ENCODE measurements around the gene CNTNAP2. TPM values are rescaled to one million over a fixed set of nuclear protein-coding genes. Genes with fewer than 3 reads are reported as not detected.

CNTNAP2 gene
- total and polyA plus RNA-seq, 2 donors (not counting 1 experiment from before 2014, with no cell fraction given): not detected

DNA sequence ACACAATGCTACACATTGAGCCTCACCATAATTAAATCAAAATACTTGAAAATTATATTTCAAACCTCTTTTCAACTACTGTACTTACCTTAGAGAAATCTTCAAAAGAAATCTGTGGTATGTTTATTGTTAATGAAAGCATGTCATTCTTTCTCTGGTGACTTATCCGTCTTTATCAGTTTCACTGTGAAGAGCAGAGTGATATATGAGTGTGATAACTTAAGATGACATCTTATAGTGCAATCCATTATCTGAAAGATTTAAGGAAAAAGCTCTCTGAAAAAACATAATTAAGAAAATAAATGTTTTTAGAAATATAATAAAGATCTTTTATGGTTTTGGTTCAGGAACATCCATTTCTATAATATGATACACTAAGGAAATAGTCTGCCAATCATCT lies 1562.3 kb downstream of the CNTNAP2 start:
- TF ChIP-seq EZH2 (IDR thresholded peaks at IDR 0.05; ENCODE audit: low read length, missing control alignments): no peak
- H3K27ac ChIP-seq (ENCODE audit: insufficient read depth, low read length): no peak overlapping the region
- no peaks in the 10 kb centered on the region for H3K36me3 ChIP-seq (ENCODE audit: control insufficient read depth, insufficient read depth, low read length)
- H3K4me3 ChIP-seq (replicated peaks in 1 of 4; ENCODE audit: control extremely low read depth in 1 of 4, insufficient read depth in 1 of 4, low read depth in 3 of 4, low read length in 4 of 4): no peak overlapping the region
- H3K4me1 ChIP-seq (ENCODE audit: control insufficient read depth, extremely low read depth, insufficient read depth, low read length): no peaks in the 10 kb centered on the region
- no peak overlapping the region for H3K9ac ChIP-seq (ENCODE audit: insufficient read depth, low read length)
- DNase-seq (ENCODE audit: low read depth in 2 of 2): no peak
- no peak overlapping the region for H3K4me2 ChIP-seq (ENCODE audit: extremely low read depth, insufficient read depth, low read length)
- no peaks in the 10 kb centered on the region for H3K79me2 ChIP-seq (ENCODE audit: control insufficient read depth, insufficient read depth, low read length)
- no peaks in the 10 kb centered on the region for H4K20me1 ChIP-seq (ENCODE audit: control insufficient read depth, extremely low read depth, insufficient read depth, low read length)
- H3K9me3 ChIP-seq (ENCODE audit: control insufficient read depth, insufficient read depth, low read depth, low read length): no peaks in the 10 kb centered on the region
- no peak overlapping the region for H2AFZ ChIP-seq (ENCODE audit: low read length)
- H3K27me3 ChIP-seq (ENCODE audit: control insufficient read depth, insufficient read depth, low read length): no peaks in the 10 kb centered on the region

DNA sequence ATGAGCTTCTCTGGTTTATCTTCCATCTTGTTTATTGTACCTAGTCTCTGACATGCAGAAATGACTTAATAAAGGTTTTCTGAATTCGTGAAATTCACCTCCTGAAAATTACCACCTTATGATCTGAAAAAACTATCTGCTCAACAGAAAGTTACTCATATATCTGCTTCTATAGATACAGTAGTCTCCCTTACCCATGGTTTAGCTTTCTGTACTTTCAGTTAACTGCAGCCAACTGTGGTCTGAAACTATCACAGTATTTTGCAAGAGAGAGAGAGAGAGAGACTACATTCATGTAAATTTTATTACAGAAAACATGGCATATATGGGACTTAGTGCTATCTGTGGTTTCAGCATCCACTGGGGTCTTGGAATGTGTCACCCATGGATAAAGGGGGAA lies 1564.9 kb downstream of the CNTNAP2 start:
- no peaks in the 10 kb centered on the region for H3K9me3 ChIP-seq (ENCODE audit: control insufficient read depth, insufficient read depth, low read depth, low read length)
- H3K4me2 ChIP-seq (ENCODE audit: extremely low read depth, insufficient read depth, low read length): no peak overlapping the region
- H3K79me2 ChIP-seq (ENCODE audit: control insufficient read depth, insufficient read depth, low read length): no peaks in the 10 kb centered on the region
- no peak overlapping the region for H3K27ac ChIP-seq (ENCODE audit: insufficient read depth, low read length)
- no peak for DNase-seq (ENCODE audit: low read depth in 2 of 2)
- no peaks in the 10 kb centered on the region for H3K27me3 ChIP-seq (ENCODE audit: control insufficient read depth, insufficient read depth, low read length)
- TF ChIP-seq, protein P1, sequence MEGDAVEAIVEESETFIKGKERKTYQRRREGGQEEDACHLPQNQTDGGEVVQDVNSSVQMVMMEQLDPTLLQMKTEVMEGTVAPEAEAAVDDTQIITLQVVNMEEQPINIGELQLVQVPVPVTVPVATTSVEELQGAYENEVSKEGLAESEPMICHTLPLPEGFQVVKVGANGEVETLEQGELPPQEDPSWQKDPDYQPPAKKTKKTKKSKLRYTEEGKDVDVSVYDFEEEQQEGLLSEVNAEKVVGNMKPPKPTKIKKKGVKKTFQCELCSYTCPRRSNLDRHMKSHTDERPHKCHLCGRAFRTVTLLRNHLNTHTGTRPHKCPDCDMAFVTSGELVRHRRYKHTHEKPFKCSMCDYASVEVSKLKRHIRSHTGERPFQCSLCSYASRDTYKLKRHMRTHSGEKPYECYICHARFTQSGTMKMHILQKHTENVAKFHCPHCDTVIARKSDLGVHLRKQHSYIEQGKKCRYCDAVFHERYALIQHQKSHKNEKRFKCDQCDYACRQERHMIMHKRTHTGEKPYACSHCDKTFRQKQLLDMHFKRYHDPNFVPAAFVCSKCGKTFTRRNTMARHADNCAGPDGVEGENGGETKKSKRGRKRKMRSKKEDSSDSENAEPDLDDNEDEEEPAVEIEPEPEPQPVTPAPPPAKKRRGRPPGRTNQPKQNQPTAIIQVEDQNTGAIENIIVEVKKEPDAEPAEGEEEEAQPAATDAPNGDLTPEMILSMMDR (conservative IDR thresholded peaks at IDR 0.05 in 1 of 2, IDR thresholded peaks at IDR 0.05 in 1 of 2; ENCODE audit: low read depth in 1 of 2, low read length in 2 of 2): no peak
- TF ChIP-seq EZH2 (IDR thresholded peaks at IDR 0.05; ENCODE audit: low read length, missing control alignments): no peak
- no peak overlapping the region for H2AFZ ChIP-seq (ENCODE audit: low read length)
- no peaks in the 10 kb centered on the region for H4K20me1 ChIP-seq (ENCODE audit: control insufficient read depth, extremely low read depth, insufficient read depth, low read length)
- H3K36me3 ChIP-seq (ENCODE audit: control insufficient read depth, insufficient read depth, low read length): no peaks in the 10 kb centered on the region
- no peak overlapping the region for H3K4me3 ChIP-seq (replicated peaks in 1 of 4; ENCODE audit: control extremely low read depth in 1 of 4, insufficient read depth in 1 of 4, low read depth in 3 of 4, low read length in 4 of 4)
- H3K4me1 ChIP-seq (ENCODE audit: control insufficient read depth, extremely low read depth, insufficient read depth, low read length): no peaks in the 10 kb centered on the region
- no peak overlapping the region for H3K9ac ChIP-seq (ENCODE audit: insufficient read depth, low read length)

DNA sequence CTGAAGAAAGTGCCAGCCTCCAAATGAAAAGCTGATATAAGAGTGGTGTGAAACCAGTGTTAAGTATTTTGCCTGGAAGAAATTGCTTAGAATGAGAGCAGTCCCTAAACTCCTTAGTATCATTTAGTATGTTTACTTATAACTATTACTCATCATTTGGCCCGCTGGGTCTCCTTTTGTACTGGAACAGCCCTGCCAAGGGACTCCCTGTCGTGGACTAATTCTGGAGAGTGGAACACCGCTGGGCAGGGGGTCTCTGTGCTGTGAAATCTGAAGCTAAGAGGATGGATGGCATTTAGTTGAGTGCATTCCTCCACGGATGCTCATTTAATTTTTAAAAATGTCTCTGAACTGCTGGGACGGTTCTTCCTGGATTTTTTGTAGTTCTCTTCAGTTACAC lies 1584.1 kb downstream of the CNTNAP2 start:
- H3K4me1 ChIP-seq (ENCODE audit: control insufficient read depth, extremely low read depth, insufficient read depth, low read length): no peaks in the 10 kb centered on the region
- H3K9me3 ChIP-seq (ENCODE audit: control insufficient read depth, insufficient read depth, low read depth, low read length): no peaks in the 10 kb centered on the region
- no peaks in the 10 kb centered on the region for H3K27me3 ChIP-seq (ENCODE audit: control insufficient read depth, insufficient read depth, low read length)
- H3K4me3 ChIP-seq (replicated peaks in 1 of 4; ENCODE audit: control extremely low read depth in 1 of 4, insufficient read depth in 1 of 4, low read depth in 3 of 4, low read length in 4 of 4): no peak overlapping the region
- H3K36me3 ChIP-seq (ENCODE audit: control insufficient read depth, insufficient read depth, low read length): no peaks in the 10 kb centered on the region
- H3K4me2 ChIP-seq (ENCODE audit: extremely low read depth, insufficient read depth, low read length): no peak overlapping the region
- no peaks in the 10 kb centered on the region for H3K79me2 ChIP-seq (ENCODE audit: control insufficient read depth, insufficient read depth, low read length)
- TF ChIP-seq, protein P1 (conservative IDR thresholded peaks at IDR 0.05 in 1 of 2, IDR thresholded peaks at IDR 0.05 in 1 of 2; ENCODE audit: low read depth in 1 of 2, low read length in 2 of 2): no peak
- no peak for TF ChIP-seq EZH2 (IDR thresholded peaks at IDR 0.05; ENCODE audit: low read length, missing control alignments)
- no peak overlapping the region for H2AFZ ChIP-seq (ENCODE audit: low read length)
- DNase-seq (ENCODE audit: low read depth in 2 of 2): no peak
- no peak overlapping the region for H3K9ac ChIP-seq (ENCODE audit: insufficient read depth, low read length)
- no peaks in the 10 kb centered on the region for H4K20me1 ChIP-seq (ENCODE audit: control insufficient read depth, extremely low read depth, insufficient read depth, low read length)
- H3K27ac ChIP-seq (ENCODE audit: insufficient read depth, low read length): no peak overlapping the region

Measured in fibroblast of lung (primary cell).